GM18868 (cell line): ENCODE results near the gene SCAMP1.

Experiments used
- ATAC-seq: cut with Tn5 transposase; IDR thresholded peaks from one replicate; pipeline ENCODE4 v1.9.1; 2021; ENCODE audit warnings: mild to moderate bottlenecking, moderate library complexity; ENCODE audit not compliant: unreplicated experiment

SCAMP1 gene

DNA sequence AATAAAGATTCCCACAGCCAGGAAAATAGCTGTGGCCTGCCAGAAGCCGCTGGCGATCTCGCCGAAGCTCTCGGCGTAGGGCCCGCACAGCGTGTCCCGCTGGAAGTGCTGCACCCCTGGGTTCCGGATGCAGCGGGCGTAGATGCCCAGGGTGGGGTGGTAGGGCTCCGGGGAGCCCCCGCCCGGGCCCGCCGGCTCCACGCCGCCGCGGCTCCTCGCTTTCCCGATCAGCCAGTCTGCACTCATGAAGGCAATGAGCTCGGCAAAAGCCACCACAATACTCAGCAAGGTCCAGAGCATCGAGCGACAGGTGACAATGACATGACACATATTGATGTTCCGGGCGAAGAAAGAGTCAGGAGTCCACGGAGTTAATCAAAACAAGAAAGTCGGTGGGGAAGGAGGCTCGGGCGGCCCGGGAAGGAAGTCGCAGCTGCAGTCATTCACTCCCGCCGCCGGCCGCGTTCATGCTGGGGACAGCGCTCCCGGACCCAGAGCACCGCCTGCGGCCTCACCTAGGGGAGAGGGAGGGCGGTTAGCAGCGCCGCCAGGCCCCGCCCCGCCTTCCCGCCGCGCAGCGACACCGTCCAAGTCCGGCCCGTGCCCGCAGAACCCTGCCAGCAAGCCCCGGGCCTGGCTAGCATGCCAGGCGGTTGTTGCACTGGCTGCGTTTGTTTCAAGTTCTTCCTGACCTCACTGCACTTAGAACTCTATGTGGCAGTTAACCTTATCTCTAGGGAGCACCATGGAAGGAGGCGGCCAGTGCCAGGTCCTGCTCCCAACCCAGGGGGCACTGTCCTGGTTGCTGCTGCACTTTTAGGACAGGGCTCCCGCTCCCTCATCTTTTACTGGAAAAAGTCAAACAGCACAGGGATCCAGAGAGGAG, 149.7 kb downstream of the SCAMP1 start:
- ATAC-seq, result peak; percentile 75

DNA sequence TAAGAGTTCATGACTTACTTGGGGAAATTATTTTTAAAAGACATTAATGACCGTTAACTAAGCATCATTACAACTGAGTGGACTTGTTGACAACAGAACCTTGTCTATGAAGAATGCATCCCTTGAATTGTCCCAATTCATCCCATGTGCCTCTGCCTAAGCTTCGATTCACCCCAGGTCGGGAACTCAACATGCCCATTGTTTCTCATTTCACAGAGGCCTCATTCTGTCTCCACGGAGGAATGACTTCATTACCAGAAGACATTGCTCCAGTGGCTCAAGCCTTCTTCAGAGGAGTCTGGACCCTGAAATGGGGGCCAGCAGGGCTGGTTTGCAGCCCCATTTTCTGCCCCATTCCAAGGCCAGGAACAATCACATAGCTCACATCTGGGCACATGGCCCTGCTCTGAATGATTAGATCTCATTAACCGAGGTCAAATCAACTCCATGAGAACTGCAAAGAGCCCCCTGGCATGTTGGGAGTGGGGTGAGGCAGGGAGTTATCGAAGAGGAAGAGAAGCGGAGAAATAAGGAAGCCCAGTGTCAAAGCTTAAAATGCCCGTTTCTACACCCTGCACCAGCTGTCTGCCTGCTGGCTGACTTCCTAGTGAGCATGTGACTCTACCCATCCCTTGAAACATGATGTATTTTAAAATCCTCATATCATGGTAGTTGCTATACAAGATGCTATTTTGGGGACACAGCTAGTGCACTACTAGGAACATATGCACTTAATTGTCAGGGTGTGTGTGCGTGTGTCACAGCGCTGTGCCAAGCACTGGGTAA, 150.9 kb downstream of the SCAMP1 start:
- no peak for ATAC-seq

- ATAC-seq, result no peak
Observed at GRCh38 chr5:78512435-78512834, 152.0 kb downstream of the SCAMP1 start.

- no peak for ATAC-seq
Observed at GRCh38 chr5:78513441-78513840, 153.0 kb downstream of the SCAMP1 start.

- no peak for ATAC-seq
Observed at GRCh38 chr5:78514427-78515330, 154.3 kb downstream of the SCAMP1 start.

GRCh38 chr5:78515670-78516069, 155.3 kb downstream of the SCAMP1 start:
- no peak for ATAC-seq

- no peak for ATAC-seq
Observed at GRCh38 chr5:78518365-78519197, 158.2 kb downstream of the SCAMP1 start.

GRCh38 chr5:78519198-78519941, 159.0 kb downstream of the SCAMP1 start:
- ATAC-seq, result no peak

DNA sequence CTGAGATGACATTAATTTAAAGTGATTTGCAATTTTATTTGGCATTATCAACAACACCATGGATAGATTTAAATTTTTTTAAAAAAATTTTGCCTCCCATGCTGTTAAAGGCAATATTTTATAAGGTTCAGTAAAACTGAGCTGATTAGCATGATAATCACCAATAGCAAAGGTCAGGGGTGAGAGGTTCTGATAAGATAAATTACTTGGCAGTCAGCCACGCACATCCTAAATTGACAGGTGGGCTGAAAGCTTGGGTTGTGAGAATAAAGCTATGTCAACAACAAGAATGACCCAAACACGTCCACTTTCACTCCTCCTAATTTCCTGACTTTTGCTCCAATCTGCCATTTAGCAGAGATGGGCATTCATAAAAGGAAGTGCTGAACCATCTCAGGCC, 161.0 kb downstream of the SCAMP1 start:
- ATAC-seq, result no peak

DNA sequence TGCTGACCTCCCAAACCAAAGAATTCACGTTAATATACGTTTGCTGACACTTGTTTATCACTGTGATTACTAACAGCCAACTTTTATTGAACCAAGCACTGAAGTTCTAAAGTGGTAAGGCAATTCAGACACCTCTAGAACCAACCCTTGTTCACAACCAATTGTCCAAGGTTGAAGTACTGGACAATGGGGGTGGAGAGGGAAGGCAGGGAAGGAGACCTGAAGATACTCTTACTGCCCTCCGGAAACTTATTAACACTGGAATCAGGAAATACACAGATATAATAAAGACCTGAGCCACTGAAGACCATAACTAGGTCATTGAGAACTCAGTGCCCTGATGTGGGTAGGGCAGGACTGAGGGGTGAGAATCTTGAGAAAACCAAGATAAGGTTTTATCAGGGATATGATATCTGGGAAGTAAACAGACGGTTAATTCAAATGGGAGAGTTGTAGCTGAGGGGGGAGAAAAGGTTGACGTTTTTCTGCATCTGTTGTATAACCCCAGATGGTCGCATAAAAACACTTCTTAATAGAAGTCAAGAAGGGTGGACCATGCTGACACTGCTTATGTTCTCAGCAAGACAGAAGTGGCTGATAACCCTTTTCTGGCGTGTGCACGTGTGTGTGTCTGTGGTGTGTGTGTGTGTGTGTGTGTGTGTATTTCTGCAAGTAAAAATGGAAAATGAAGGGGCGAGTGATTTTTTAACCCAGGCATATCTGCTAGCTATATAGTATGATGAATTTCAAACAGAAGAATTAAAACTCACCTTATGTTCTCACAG, 162.3 kb downstream of the SCAMP1 start:
- ATAC-seq, result no peak

DNA sequence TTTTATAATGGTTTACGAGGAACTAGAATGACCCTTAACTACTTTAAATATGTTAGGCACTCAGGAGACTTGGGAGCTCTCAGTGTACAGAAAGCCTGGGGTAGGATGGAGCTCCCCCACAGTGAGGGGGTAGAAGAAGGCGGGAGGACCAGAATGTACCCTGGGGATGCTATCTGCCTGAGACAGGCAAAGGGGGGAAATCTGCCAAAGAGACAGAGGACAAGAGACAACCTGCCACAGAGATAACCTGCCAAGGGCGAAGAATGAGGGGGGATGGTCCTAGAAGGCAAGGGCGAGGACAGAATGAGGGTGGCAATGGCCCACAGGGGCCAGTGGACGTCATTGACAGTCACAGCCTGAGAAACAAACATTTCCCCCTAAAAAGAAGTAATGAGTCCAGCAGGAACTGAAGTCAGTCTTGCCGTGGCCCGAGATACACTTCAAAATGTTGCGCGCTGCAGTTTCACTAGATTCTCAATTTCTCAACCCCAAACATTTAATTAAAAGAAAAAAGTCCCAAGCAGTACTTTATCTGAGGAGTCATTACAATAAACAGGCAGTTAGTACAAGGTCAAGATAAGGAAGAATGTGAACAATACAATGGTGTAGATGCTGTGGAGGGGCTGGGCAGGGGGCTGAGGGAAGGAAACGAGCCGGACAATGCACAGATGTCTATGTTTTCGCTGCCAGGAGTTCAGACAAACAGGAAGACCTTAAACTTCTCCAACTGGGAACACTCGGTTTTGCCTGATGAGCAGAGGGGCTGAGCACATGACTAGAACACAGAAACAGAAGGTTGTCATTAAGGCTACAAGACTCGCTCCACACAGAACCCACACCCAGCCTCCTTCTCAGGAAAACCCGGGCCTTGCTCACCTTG, 163.1 kb downstream of the SCAMP1 start:
- no peak for ATAC-seq

DNA sequence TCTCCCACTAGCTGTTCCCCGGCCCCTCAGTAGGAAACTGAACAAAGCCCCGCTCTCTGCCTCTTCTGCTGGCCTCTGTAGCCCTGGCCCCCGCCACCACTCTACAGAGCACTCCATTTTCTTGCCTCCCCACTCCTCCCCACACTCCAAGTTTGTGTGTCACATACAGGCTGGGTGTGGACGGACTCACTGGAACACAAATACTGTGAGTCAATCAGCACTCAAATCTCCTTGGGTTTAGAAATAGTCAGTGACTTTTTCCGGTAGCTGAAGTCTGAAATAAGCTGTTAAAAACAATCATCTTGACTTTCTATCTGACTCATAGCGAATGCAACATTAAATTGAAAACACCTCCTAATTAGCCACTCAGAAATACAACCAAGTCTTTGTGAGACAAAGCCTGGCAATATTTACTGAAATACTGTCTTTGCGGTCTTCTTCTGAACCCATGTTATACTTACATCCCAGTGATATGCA, 165.7 kb downstream of the SCAMP1 start:
- peak; percentile 60 for ATAC-seq

- no peak for ATAC-seq
Observed at GRCh38 chr5:78527054-78527859, 166.8 kb downstream of the SCAMP1 start.

- no peak for ATAC-seq
Observed at GRCh38 chr5:78527925-78528324, 167.5 kb downstream of the SCAMP1 start.
